Activated CD4-positive, alpha-beta T cell treated with anti-CD3 and anti-CD28 coated beads, Interleukin-2, Interleukin-6, amounts not matched to agents 100 ng/mL and 50 ng/mL, durations not matched to agents 16 hours and 8 hours (primary cell): ENCODE data around the gene MPP1.

Source experiments
- DNase-seq: peaks from one replicate; pipeline ENCODE4 v3.0.0-alpha.2; 2020

MPP1 gene

DNA sequence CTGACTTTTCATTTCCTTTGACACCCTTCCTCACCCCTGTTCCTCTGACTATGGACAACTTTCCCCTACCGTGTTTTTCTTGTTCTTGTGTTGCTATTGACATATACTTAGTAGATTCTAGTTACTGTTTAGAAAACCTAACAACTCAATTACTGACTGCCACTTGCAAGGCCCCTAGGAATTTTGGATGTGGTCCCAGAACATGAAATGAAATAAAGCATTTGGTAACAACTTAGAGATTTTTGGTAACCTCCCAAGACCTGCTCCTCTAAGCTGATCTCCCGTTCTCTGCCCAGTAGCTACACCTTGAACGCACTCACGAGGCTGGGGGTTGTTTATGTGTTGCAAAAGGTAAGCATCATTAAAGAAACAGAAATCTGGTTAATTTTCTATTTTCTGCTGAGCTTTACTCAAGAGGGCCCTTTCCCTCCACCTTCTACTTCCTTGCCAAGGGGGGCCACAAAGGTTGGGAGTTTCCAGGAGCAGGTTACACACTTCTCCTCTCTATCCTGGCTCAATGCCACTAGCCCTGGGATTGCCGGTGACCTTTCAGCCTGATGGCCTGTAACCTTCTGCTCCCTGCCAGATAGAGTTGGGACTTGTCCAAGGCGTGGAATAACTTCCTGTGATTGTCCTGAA, 74.9 kb downstream of the MPP1 start:
- no peak for DNase-seq

DNA sequence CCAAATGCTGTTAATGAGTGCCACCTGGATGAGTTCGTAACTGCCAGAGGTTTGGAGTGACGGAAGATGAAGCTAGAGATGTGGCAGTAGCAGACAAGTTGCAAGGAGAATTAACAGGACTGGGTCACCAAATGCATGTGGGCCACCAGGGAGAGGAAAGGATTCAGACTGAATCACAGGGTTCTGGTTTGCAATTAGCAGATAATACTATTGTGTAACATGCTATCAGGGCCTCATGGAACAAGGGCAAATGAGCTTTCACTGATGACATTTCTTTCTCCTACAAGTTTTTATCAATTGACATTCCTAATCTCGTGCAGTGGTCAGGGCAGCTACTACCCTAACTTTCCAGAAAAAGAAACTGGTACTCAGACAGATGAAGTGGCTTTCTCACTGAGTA, 75.8 kb downstream of the MPP1 start:
- no peak for DNase-seq
